Brain microvascular endothelial cell (primary cell): ENCODE results near the gene NDUFC2.
A peak's percentile ranks its signal among the peaks of the same experiment; 100 is the strongest.
"Not testable (repeated sequence)": the region's sequence is repeated elsewhere in the genome, so short reads cannot be mapped to it uniquely, and the experiment has no call there.

Source experiments
- DNase-seq: peaks from one replicate; pipeline ENCODE4 v3.0.0-alpha.2; 2020
- H3K27ac ChIP-seq: fragments of 250-450 bp; sonication (Bioruptor Pico); 2 replicates; pipeline ENCODE4 v1.5.1; 2020; ENCODE audit warnings: mild to moderate bottlenecking, moderate library complexity
- H3K27me3 ChIP-seq: fragments of 250-450 bp; sonication (Bioruptor Pico); replicated peaks from 2 replicates; pipeline ENCODE4 v1.5.1; 2020; ENCODE audit warnings: mild to moderate bottlenecking
- H3K36me3 ChIP-seq: fragments of 250-450 bp; sonication (Bioruptor Pico); replicated peaks from 2 replicates; pipeline ENCODE4 v1.5.1; 2020; ENCODE audit warnings: mild to moderate bottlenecking
- H3K4me3 ChIP-seq: 2 replicates; pipeline ENCODE4 v1.5.1; 2011; ENCODE audit warnings: low read depth, mild to moderate bottlenecking, control low read depth, low read length, moderate library complexity
- in situ Hi-C: cut with HindIII; loops from 2 replicates; pipeline ENCODE4 v1.10.0; 2017; ENCODE audit warnings: low sequenced_read_pairs, low pct_ligation_motif_present
- TF ChIP-seq, protein P1 (sequence below): IDR thresholded peaks from 2 replicates; pipeline ENCODE4 v1.5.1; 2011; ENCODE audit warnings: low read depth, mild to moderate bottlenecking, moderate library complexity, low read length, control low read depth, inconsistent platforms; ENCODE audit errors: missing control alignments

NDUFC2 gene

DNA sequence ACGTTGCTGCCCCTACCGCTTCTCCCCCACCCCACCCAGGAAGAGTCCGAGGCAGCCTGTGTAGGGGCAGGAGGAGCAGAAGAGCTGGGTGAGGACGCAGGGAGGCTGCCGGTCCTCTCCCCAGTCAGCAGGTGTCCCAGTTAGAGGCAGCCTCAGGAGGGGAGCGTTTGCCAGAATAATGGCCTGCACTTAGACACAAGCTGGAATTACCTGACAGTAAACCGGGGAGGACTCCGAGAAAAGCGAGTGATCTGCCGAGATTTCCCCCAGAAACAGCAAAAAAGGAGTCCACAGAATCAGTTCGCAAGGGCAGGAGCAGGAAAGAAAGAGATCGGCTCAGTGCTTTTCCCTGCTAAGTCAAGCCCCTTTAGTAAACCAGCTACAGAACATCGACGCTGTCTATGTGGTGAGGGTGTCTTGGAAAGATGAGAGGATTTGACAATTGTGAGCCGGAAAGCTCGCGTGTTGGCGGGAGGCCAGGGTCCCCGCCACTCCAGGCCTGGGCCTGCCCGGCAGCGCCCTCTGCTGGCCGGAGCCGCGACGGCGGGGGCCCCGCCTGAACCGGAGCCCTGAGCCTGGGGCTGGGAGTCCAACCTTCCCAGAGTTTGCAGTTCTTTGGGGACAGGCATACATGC lies 33.7 kb downstream of the NDUFC2 start:
- no peaks in the 10 kb centered on the region for H3K36me3 ChIP-seq
- peak overlapping the region; percentile 60 for H3K4me3 ChIP-seq
- TF ChIP-seq, protein P1, sequence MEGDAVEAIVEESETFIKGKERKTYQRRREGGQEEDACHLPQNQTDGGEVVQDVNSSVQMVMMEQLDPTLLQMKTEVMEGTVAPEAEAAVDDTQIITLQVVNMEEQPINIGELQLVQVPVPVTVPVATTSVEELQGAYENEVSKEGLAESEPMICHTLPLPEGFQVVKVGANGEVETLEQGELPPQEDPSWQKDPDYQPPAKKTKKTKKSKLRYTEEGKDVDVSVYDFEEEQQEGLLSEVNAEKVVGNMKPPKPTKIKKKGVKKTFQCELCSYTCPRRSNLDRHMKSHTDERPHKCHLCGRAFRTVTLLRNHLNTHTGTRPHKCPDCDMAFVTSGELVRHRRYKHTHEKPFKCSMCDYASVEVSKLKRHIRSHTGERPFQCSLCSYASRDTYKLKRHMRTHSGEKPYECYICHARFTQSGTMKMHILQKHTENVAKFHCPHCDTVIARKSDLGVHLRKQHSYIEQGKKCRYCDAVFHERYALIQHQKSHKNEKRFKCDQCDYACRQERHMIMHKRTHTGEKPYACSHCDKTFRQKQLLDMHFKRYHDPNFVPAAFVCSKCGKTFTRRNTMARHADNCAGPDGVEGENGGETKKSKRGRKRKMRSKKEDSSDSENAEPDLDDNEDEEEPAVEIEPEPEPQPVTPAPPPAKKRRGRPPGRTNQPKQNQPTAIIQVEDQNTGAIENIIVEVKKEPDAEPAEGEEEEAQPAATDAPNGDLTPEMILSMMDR = peak; percentile 74
- peak; percentile 52 for DNase-seq
- H3K27me3 ChIP-seq = no peaks in the 10 kb centered on the region
- H3K27ac ChIP-seq = no peak overlapping the region
- in situ Hi-C loops = no loop called here

DNA sequence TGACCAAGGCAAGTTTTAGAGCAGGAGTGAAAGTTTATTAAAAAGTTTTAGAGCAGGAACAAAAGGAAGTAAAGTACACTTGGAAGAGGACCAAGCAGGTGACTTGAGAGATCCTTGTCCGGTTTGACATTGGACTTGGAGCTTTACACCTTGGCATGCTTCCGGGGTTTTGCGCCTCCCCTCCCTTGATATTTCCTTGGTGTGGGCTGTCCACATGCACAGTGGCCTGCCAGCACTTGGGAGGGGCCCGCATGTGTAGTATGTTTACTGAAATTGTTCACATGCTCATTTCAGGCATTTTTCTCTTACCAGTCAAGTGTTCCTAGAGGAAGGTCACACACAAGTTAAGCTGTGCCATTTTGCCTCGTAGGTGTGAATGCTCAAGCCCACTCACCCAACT lies 35.0 kb downstream of the NDUFC2 start:
- no peak overlapping the region for H3K4me3 ChIP-seq
- in situ Hi-C loops = no loop called here
- TF ChIP-seq, protein P1 = no peak
- H3K27me3 ChIP-seq = no peaks in the 10 kb centered on the region
- no peaks in the 10 kb centered on the region for H3K36me3 ChIP-seq
- DNase-seq = no peak
- H3K27ac ChIP-seq = no peak overlapping the region

DNA sequence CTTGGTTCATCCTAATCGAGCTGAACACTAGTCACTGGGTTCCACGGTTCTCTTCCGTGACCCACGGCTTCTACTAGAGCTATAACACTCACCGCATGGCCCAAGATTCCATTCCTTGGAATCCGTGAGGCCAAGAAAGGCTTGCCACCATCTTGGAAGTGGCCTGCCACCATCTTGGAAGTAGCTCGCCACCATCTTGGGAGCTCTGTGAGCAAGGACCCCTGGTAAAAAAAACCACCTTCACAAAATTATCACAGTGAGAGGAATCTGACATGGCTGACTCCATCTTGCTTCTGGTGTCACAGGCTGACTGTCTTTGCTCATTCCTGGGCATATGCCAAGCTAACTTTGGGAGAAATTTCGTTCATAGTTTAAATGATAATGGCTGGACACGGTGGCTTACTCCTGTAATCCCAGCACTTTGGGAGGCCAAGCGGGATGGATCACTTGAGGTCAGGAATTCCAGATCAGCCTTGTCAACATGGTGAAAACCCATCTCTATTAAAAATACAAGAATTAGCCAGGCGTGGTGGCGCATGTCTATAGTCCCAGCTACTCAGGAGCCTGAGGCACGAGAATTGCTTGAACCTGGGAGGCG lies 37.7 kb downstream of the NDUFC2 start:
- in situ Hi-C loops = no loop called here
- DNase-seq = no peak
- H3K27ac ChIP-seq = no peak overlapping the region
- H3K27me3 ChIP-seq = no peaks in the 10 kb centered on the region
- TF ChIP-seq, protein P1 = no peak
- no peaks in the 10 kb centered on the region for H3K36me3 ChIP-seq
- H3K4me3 ChIP-seq = no peak overlapping the region

DNA sequence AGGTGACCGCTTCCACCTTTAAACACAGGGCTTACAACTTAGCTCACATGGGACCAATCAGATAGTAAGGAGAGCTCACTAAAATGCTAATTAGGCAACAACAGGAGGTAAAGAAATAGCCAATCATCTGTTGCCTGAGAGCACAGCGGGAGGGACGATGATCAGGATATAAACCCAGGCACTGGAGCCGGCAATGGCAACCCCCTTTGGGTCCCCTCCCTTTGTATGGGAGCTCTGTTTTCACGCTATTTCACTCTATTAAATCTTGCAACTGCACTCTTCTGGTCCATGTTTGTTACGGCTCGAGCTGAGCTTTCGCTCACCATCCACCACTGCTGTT lies 38.3 kb downstream of the NDUFC2 start:
- H3K36me3 ChIP-seq, H3K4me3 ChIP-seq, H3K27me3 ChIP-seq, in situ Hi-C loops, DNase-seq, H3K27ac ChIP-seq: not testable (repeated sequence)

DNA sequence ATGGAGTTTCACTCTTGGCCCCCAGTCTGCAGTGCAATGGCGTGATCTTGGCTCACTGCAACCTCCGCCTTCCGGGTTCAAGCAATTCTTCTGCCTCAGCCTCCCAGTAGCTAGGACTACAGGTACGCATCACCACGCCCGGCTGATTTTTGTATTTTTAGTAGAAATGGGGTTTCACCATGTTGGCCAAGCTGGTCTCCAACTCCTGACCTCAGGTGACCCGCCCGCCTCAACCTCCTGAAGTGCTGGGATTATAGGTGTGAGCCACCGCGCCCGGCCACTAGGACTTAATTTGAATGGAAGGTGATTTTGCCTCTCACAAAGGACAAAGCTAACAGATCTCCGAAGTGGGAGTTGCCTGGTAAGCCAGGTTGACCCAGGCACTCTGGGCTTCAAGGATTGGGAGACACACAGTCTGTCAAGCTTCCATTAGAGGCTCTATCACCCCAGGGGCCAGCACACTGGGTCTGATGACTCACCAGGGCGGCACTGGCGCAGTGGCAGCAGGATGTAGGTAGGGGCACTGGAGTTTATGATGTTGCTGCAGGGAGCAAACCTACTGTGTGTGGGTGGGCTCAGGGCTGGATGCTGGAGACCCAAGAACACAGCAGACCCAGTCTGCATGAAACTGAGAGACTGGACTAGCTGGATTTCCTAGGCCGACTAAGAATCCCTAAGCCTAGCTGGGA lies 38.8 kb downstream of the NDUFC2 start:
- H3K4me3 ChIP-seq = no peak overlapping the region
- in situ Hi-C loops = no loop called here
- H3K27ac ChIP-seq = peak overlapping the region; percentile 92
- H3K36me3 ChIP-seq = no peaks in the 10 kb centered on the region
- TF ChIP-seq, protein P1 = no peak
- peak; percentile 33 for DNase-seq
- H3K27me3 ChIP-seq = no peaks in the 10 kb centered on the region

DNA sequence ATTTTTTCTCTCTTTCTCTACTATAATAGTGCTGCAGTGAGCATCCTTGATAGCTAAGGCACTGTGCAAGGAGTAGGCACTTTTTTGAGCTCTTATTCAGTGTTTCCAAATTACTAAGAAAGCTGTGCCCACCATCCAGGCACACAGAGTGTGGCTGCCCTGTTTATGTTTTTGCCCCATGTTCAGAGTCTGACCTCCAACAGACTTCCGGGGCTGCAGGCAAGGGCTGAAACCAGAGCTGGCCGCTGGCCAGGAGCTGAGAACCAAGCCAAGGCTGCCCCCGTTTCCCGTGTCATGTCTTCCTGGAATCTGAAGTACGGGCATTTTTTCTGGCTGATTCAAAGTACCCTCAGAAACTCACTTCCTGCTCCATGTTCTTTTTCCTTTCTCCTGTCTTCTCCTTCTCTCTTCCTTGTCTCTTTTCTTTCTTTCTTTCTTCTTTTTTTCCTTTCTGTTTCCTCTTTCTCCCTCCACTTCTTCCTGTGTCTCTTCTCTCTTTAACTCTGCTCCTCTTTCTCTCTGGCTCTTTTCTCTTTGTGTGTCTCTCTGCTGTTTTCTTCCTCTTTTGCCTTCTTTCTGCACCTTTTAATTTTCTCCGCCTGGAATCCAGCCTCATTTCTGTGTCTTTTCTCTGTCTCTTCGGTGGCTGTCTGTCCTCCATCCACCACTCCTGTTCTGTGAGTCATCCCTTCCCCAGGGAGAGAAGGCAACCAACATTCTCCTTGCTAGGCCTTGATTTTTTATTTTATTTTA lies 39.6 kb downstream of the NDUFC2 start:
- TF ChIP-seq, protein P1 = no peak
- peak overlapping the region; percentile 92 for H3K27ac ChIP-seq
- in situ Hi-C loops = no loop called here
- no peaks in the 10 kb centered on the region for H3K36me3 ChIP-seq
- H3K4me3 ChIP-seq = peak overlapping the region; percentile 27
- no peaks in the 10 kb centered on the region for H3K27me3 ChIP-seq
- peak; percentile 75 for DNase-seq
